Vagina (tissue), 2 donors: ENCODE measurements around the gene LRRC10. TPM values are rescaled to one million over a fixed set of nuclear protein-coding genes. Genes with fewer than 3 reads are reported as not detected.

Experiments
- DNase-seq, 2 donors: peaks; one replicate each; pipeline ENCODE4 v3.0.0-alpha.2; 2017; ENCODE audit errors: extremely low spot score in 2 of 2
- H3K27ac ChIP-seq: fragments of 200-600 bp; sonication (generic); one replicate; pipeline ENCODE4 v1.5.1; 2019
- H3K27me3 ChIP-seq: fragments of 200-600 bp; sonication (generic); one replicate; pipeline ENCODE4 v1.5.1; 2019
- H3K36me3 ChIP-seq, 2 donors: fragments of 200-600 bp; sonication (generic); one replicate each; pipeline ENCODE4 v1.5.1; 2017 to 2019
- H3K4me1 ChIP-seq: fragments of 200-600 bp; sonication (generic); one replicate; pipeline ENCODE4 v1.5.1; 2019
- H3K4me3 ChIP-seq, 2 donors: fragments of 200-600 bp; sonication (generic); 1 replicate in 1 of 2; 2 replicates in 1 of 2; pipeline ENCODE4 v1.5.1; 2016 to 2019
- H3K9me3 ChIP-seq: fragments of 200-600 bp; sonication (generic); one replicate; pipeline ENCODE4 v1.5.1; 2019
- CTCF ChIP-seq, 3 experiments: fragments of 450-650 bp in 2 of 3; fragments of 200-600 bp in 1 of 3; sonication (generic) in 1 of 3; IDR thresholded peaks; one replicate each; pipeline ENCODE4 v1.5.1; 2017 to 2019; ENCODE audit warnings: antibody characterized with exemption in 3 of 3, mild to moderate bottlenecking in 2 of 3, moderate library complexity in 2 of 3
- POLR2A ChIP-seq, 2 donors: fragments of 450-650 bp; IDR thresholded peaks; one replicate each; pipeline ENCODE4 v1.6.1; 2017; ENCODE audit warnings: antibody characterized with exemption in 2 of 2, mild to moderate bottlenecking in 2 of 2, moderate library complexity in 2 of 2
- POLR2AphosphoS5 ChIP-seq, 2 donors: sonication (generic); formaldehyde crosslinking; IDR thresholded peaks; one replicate each; pipeline ENCODE4 v1.9.0; 2017; ENCODE audit warnings: antibody characterized with exemption in 2 of 2, mild to moderate bottlenecking in 2 of 2, low read depth in 1 of 2; ENCODE audit not compliant: insufficient read depth in 1 of 2
- intact Hi-C: fragments of 100-400 bp; cut with DNase I; formaldehyde crosslinking; loops from one replicate; pipeline ENCODE4 v1.15.1; 2023
- total RNA-seq: library from RNA; depleted of rRNA; stranded (reverse); fragments of >200 nt; gene quantifications from one replicate; pipeline ENCODE4 v1.2.3, GENCODE V29; 2016

Gene LRRC10
- total RNA-seq = not detected

GRCh38 chr12:69610729-69611128, at the start of gene LRRC10:
TSS of gene LRRC10 (minus strand) at chr12:69610907. CDS start at chr12:69610838, 69 bp downstream.
- H3K36me3 ChIP-seq = no peaks in the 10 kb centered on the region
- intact Hi-C loops = no loop called here
- TF ChIP-seq CTCF (IDR thresholded peaks at IDR 0.05) = no peak
- no peak for TF ChIP-seq POLR2AphosphoS5 (IDR thresholded peaks at IDR 0.05; ENCODE audit: insufficient read depth in 1 of 2, low read depth in 1 of 2)
- no peak for TF ChIP-seq POLR2A (IDR thresholded peaks at IDR 0.05)
- no peaks in the 10 kb centered on the region for H3K4me1 ChIP-seq
- no peaks in the 10 kb centered on the region for H3K27me3 ChIP-seq
- no peak within 1 kb of the TSS for H3K27ac ChIP-seq
- H3K9me3 ChIP-seq = no peaks in the 10 kb centered on the region
- no peak for DNase-seq
- H3K4me3 ChIP-seq = no peak within 1 kb of the TSS

GRCh38 chr12:69660164-69660863, 49.6 kb upstream of the LRRC10 start:
- Histone ChIP-seq H3K27me3 (no peaks in the 10 kb centered on the region), H3K4me1 (no peaks in the 10 kb centered on the region), H3K4me3 (no peak overlapping the region), H3K27ac (no peak overlapping the region), H3K9me3 (no peaks in the 10 kb centered on the region), H3K36me3 (no peaks in the 10 kb centered on the region)
- DNase-seq = no peak
- intact Hi-C loops = no loop called here
- TF ChIP-seq CTCF (IDR thresholded peaks at IDR 0.05) (no peak), POLR2AphosphoS5 (IDR thresholded peaks at IDR 0.05; ENCODE audit: insufficient read depth in 1 of 2, low read depth in 1 of 2) (no peak), POLR2A (IDR thresholded peaks at IDR 0.05) (no peak)

- no peak overlapping the region for H3K4me3 ChIP-seq
- no peak overlapping the region for H3K27ac ChIP-seq
- H3K36me3 ChIP-seq = no peaks in the 10 kb centered on the region
- no peaks in the 10 kb centered on the region for H3K27me3 ChIP-seq
- DNase-seq = no peak
- intact Hi-C loops = no loop called here
- no peaks in the 10 kb centered on the region for H3K4me1 ChIP-seq
- no peaks in the 10 kb centered on the region for H3K9me3 ChIP-seq
- TF ChIP-seq CTCF (IDR thresholded peaks at IDR 0.05) (no peak), POLR2AphosphoS5 (IDR thresholded peaks at IDR 0.05; ENCODE audit: insufficient read depth in 1 of 2, low read depth in 1 of 2) (no peak), POLR2A (IDR thresholded peaks at IDR 0.05) (no peak)
Measured at GRCh38 chr12:69658203-69658602, 47.5 kb upstream of the LRRC10 start.

- H3K36me3 ChIP-seq = no peaks in the 10 kb centered on the region
- DNase-seq = no peak
- H3K27me3 ChIP-seq = no peaks in the 10 kb centered on the region
- no peaks in the 10 kb centered on the region for H3K4me1 ChIP-seq
- TF ChIP-seq POLR2AphosphoS5 (IDR thresholded peaks at IDR 0.05; ENCODE audit: insufficient read depth in 1 of 2, low read depth in 1 of 2) (no peak), CTCF (IDR thresholded peaks at IDR 0.05) (no peak), POLR2A (IDR thresholded peaks at IDR 0.05) (no peak)
- intact Hi-C loops = no loop called here
- H3K9me3 ChIP-seq = no peaks in the 10 kb centered on the region
- no peak overlapping the region for H3K27ac ChIP-seq
- H3K4me3 ChIP-seq = no peak overlapping the region
Measured at GRCh38 chr12:69657376-69658137, 46.9 kb upstream of the LRRC10 start.
